ENCODE measurements around the gene IFT172. TPM values are rescaled to one million over a fixed set of nuclear protein-coding genes. Genes with fewer than 3 reads are reported as not detected.

The IFT172 gene
- total RNA-seq, 2 experiments from 2014 or later, result 13.9 to 26.8 TPM

DNA sequence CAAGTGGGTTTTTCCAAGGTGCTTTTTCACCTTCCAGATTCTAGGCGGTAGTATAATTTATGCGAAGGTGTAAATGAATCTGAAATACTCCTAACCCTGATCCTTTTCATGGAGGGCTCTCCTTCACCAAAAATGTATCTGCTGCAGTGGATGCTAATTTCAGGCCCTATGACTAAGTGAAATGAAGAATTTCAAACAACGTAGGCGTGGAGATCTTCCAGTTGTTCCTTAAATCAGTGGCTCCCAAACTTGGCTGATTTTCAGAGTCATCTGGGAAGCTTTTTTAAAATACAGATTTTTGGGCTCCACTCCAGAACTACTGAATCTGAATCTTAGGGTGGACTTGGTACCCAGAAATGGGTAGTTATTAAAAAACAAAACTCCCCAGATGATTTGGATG lies 12.6 kb upstream of the IFT172 start:
- BruUV-seq (replicated peaks), result no TSS peak
- H3K79me2 ChIP-seq (ENCODE audit: insufficient read depth, low read depth, low read length), result no peaks in the 10 kb centered on the region
- CTCF ChIA-PET (ENCODE audit: unreplicated experiment), result no interaction called here
- intact Hi-C loops (cut with micrococcal nuclease; ENCODE audit: unreplicated experiment), result no loop called here
- no peak overlapping the region for H3K4me3 ChIP-seq (ENCODE audit: low read depth, low read length, poor library complexity, severe bottlenecking)
- POLR2A ChIA-PET, result no interaction called here
- no peak overlapping the region for H3K4me2 ChIP-seq (ENCODE audit: low read length)
- no peaks in the 10 kb centered on the region for H3K4me1 ChIP-seq (ENCODE audit: insufficient read depth, low read length, poor library complexity, severe bottlenecking)
- H2AFZ ChIP-seq (ENCODE audit: low read length), result no peak overlapping the region
- no peaks in the 10 kb centered on the region for H3K36me3 ChIP-seq (ENCODE audit: insufficient read depth, low read length)
- H3K27ac ChIP-seq (ENCODE audit: low read depth, low read length, poor library complexity, severe bottlenecking), result no peak overlapping the region
- H3K9me3 ChIP-seq (ENCODE audit: low read length), result no peaks in the 10 kb centered on the region
- no peaks in the 10 kb centered on the region for H3K9me2 ChIP-seq (ENCODE audit: insufficient read depth, low read length)
- DNase-seq (ENCODE audit: low spot score), result no peak
- TF ChIP-seq, protein P1, sequence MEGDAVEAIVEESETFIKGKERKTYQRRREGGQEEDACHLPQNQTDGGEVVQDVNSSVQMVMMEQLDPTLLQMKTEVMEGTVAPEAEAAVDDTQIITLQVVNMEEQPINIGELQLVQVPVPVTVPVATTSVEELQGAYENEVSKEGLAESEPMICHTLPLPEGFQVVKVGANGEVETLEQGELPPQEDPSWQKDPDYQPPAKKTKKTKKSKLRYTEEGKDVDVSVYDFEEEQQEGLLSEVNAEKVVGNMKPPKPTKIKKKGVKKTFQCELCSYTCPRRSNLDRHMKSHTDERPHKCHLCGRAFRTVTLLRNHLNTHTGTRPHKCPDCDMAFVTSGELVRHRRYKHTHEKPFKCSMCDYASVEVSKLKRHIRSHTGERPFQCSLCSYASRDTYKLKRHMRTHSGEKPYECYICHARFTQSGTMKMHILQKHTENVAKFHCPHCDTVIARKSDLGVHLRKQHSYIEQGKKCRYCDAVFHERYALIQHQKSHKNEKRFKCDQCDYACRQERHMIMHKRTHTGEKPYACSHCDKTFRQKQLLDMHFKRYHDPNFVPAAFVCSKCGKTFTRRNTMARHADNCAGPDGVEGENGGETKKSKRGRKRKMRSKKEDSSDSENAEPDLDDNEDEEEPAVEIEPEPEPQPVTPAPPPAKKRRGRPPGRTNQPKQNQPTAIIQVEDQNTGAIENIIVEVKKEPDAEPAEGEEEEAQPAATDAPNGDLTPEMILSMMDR (conservative IDR thresholded peaks at IDR 0.05; ENCODE audit: low read length), result no peak
- TF ChIP-seq EZH2phosphoT487 (IDR thresholded peaks at IDR 0.05; ENCODE audit: borderline replicate concordance, low read depth, low read length), result no peak
- H4K20me1 ChIP-seq (ENCODE audit: insufficient read depth, low read length), result no peaks in the 10 kb centered on the region

DNA sequence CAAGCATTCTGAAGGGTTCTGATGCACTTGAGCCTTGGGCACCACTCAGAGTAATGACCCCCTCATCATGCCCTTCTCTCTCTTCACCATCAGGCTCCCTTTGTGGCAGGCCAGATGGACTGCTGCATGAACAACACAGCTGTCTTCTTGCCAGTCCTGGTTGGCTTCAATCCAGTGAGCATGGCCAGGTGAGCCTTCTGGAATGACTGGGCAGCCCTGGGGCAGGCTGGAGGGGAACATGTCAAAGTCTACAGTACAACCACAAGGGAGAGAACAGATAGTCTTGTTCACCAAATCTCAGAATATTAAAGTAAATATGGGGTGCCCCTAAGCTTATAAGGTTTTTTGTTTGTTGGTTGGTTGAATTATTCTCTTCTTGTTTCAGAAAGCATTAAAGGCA lies 11.5 kb upstream of the IFT172 start:
- no peak overlapping the region for H3K4me3 ChIP-seq (ENCODE audit: low read depth, low read length, poor library complexity, severe bottlenecking)
- H2AFZ ChIP-seq (ENCODE audit: low read length), result no peak overlapping the region
- H3K9me3 ChIP-seq (ENCODE audit: low read length), result no peaks in the 10 kb centered on the region
- DNase-seq (ENCODE audit: low spot score), result no peak
- ChIA-PET POLR2A (no interaction called here), CTCF (ENCODE audit: unreplicated experiment) (no interaction called here)
- H3K79me2 ChIP-seq (ENCODE audit: insufficient read depth, low read depth, low read length), result no peaks in the 10 kb centered on the region
- H3K4me2 ChIP-seq (ENCODE audit: low read length), result no peak overlapping the region
- intact Hi-C loops (cut with micrococcal nuclease; ENCODE audit: unreplicated experiment), result no loop called here
- no TSS peak for BruUV-seq (replicated peaks)
- H3K4me1 ChIP-seq (ENCODE audit: insufficient read depth, low read length, poor library complexity, severe bottlenecking), result no peaks in the 10 kb centered on the region
- no peaks in the 10 kb centered on the region for H3K9me2 ChIP-seq (ENCODE audit: insufficient read depth, low read length)
- TF ChIP-seq, protein P1 (conservative IDR thresholded peaks at IDR 0.05; ENCODE audit: low read length), result no peak
- no peak for TF ChIP-seq EZH2phosphoT487 (IDR thresholded peaks at IDR 0.05; ENCODE audit: borderline replicate concordance, low read depth, low read length)
- no peaks in the 10 kb centered on the region for H4K20me1 ChIP-seq (ENCODE audit: insufficient read depth, low read length)
- no peaks in the 10 kb centered on the region for H3K36me3 ChIP-seq (ENCODE audit: insufficient read depth, low read length)
- no peak overlapping the region for H3K27ac ChIP-seq (ENCODE audit: low read depth, low read length, poor library complexity, severe bottlenecking)

DNA sequence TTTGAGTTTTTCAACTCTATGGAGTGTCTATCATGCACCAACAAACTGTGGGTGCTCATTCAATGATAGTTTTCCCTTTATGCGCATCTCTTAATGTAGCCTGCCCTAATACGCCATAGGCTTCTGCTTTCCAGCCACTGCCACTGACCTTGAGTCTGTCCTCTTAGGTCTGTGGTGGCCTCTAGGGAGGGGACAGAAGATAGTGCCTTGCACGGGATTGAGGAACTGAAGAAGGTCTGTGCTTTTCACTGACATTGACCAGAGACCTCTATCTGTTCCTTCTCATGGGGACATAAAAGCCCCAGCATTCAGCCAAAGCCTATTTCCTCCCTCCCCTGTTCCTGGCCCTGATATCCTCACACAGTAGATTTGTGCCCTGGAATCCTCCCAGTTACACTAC lies 9.4 kb upstream of the IFT172 start:
- intact Hi-C loops (cut with micrococcal nuclease; ENCODE audit: unreplicated experiment), result no loop called here
- no TSS peak for BruUV-seq (replicated peaks)
- ChIA-PET CTCF (ENCODE audit: unreplicated experiment) (no interaction called here), POLR2A (no interaction called here)
- no peak for DNase-seq (ENCODE audit: low spot score)
- TF ChIP-seq, protein P1 (conservative IDR thresholded peaks at IDR 0.05; ENCODE audit: low read length), result no peak
- TF ChIP-seq EZH2phosphoT487 (IDR thresholded peaks at IDR 0.05; ENCODE audit: borderline replicate concordance, low read depth, low read length), result no peak
- Histone ChIP-seq H3K4me3 (ENCODE audit: low read depth, low read length, poor library complexity, severe bottlenecking) (no peak overlapping the region), H4K20me1 (ENCODE audit: insufficient read depth, low read length) (no peaks in the 10 kb centered on the region), H3K4me2 (ENCODE audit: low read length) (no peak overlapping the region), H3K4me1 (ENCODE audit: insufficient read depth, low read length, poor library complexity, severe bottlenecking) (no peaks in the 10 kb centered on the region), H3K9me3 (ENCODE audit: low read length) (no peaks in the 10 kb centered on the region), H2AFZ (ENCODE audit: low read length) (no peak overlapping the region), H3K36me3 (ENCODE audit: insufficient read depth, low read length) (no peaks in the 10 kb centered on the region), H3K9me2 (ENCODE audit: insufficient read depth, low read length) (no peaks in the 10 kb centered on the region), H3K27ac (ENCODE audit: low read depth, low read length, poor library complexity, severe bottlenecking) (no peak overlapping the region), H3K79me2 (ENCODE audit: insufficient read depth, low read depth, low read length) (no peaks in the 10 kb centered on the region)

All from OCI-LY7 (cell line).